ENCODE measurements around the gene COPS4. TPM values are rescaled to one million over a fixed set of nuclear protein-coding genes. Genes with fewer than 3 reads are reported as not detected.
"Not testable (repeated sequence)": the region's sequence is repeated elsewhere in the genome, so short reads cannot be mapped to it uniquely, and the experiment has no call there.

Gene COPS4
- total RNA-seq, 1 donor from 2014 or later, result 84.7 TPM

GRCh38 chr4:83023599-83023998 lies 11.4 kb upstream of the COPS4 start:
- DNase-seq (ENCODE audit: low read depth), result not testable (repeated sequence)

- no peak for DNase-seq (ENCODE audit: low read depth)
Observed at GRCh38 chr4:83024233-83024632, 10.8 kb upstream of the COPS4 start.

GRCh38 chr4:83025563-83025962 lies 9.4 kb upstream of the COPS4 start:
- DNase-seq (ENCODE audit: low read depth), result no peak

DNA sequence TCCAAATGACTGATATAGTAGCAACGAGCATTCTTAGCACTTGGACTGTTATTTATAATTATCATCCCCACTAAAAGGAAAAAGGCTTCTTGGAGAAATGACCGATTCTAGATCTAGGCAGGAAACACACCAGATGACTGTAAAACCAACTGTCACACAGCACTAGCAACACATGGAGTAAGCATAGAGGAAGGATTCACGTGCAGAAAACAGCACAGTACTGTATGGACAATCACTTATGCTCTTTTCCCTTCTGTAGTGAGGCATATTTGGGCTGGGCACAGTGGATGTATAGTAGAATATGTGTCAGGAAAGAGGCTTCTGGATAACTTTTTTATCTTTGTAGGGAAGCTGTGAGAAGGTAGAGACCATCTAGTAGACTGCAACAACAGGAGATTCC lies 6.0 kb upstream of the COPS4 start:
- DNase-seq (ENCODE audit: low read depth), result no peak

GRCh38 chr4:83029688-83030087 lies 5.3 kb upstream of the COPS4 start:
- DNase-seq (ENCODE audit: low read depth), result no peak

DNA sequence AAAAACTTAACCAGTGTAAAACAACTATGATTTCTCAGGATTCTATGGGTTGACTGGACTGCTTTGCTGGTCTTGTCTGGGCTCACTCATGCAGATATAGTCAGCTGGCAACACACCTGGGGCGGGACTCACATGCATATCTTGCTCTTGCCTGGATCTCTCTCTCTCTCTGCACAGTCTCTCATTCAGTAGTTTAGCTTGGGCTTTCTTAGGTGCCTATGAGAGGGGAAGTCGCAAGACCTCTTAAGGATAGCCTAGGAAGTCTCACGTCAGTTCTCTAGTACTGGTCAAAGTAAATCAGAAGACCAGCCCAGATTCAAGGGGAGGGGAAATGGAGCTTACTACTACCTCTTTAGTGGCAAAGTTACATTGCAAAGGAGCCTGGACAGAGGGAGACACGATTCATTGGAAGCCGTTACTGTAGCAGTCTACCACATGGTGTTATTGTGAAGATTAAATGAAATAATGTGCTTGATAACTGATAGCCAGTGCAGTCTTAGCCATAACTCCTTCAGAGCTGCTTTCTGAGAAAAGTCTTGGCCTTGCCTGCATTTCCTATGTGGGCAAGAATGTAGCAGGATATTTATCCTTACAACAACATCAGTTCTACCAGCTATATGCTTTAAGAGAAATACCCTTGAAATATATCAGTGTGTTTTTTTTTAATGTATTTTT lies 2.1 kb downstream of the COPS4 start:
- DNase-seq (ENCODE audit: low read depth), result no peak

- no peak for DNase-seq (ENCODE audit: low read depth)
Observed at GRCh38 chr4:83040269-83040668, 5.3 kb downstream of the COPS4 start.

GRCh38 chr4:83043157-83043556 lies 8.2 kb downstream of the COPS4 start:
- not testable (repeated sequence) for DNase-seq (ENCODE audit: low read depth)

DNA sequence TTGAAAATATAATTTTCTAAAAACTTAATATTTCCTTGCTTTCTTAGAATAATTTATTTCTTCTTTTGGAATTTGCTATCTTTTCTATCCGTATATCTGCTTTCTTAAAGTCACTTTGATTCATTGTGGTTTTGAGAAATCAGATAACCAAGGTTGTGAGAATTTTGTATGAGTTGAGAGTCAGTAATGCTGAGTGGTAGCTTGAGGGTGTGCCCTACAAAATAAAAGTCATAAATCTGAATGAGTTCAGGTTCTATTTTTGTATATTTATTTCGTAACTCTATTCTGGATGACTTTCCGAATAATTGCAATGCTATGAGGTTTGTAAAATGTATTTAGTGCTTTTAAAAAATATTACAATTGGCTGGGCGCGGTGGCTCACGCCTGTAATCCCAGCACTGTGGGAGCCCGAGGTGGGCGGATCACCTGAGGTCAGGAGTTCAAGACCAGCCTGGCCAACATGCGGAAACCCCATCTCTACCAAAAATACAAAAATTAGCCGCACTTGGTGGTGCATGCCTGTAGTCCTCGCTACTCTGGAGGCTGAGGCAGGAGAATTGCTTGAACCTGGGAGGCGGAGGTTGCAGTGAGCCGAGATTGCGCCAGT lies 8.9 kb downstream of the COPS4 start:
- peak; percentile 20 for DNase-seq (ENCODE audit: low read depth)

- DNase-seq (ENCODE audit: low read depth), result no peak
Observed at GRCh38 chr4:83046693-83047473, 11.9 kb downstream of the COPS4 start.

DNA sequence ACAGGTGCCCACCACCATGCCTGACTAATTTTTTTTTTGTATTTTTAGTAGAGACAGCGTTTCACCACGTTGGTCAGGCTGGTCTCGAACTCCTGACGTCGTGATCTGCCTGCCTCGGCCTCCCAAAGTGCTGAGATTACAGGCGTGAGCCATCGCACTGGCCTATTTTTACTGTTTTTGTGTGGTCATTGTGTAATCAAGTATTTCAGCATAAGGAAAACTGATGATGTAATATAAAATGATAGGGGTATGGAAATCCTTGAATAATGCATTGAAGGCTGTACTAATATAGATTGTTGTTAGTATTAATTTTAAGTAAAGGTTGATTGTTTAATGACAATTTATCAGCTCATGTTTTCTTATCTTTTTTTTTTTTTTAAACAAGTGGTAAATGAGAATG lies 13.8 kb downstream of the COPS4 start:
- DNase-seq (ENCODE audit: low read depth), result not testable (repeated sequence)

GRCh38 chr4:83054928-83055327 lies 19.9 kb downstream of the COPS4 start:
- DNase-seq (ENCODE audit: low read depth), result no peak

DNA sequence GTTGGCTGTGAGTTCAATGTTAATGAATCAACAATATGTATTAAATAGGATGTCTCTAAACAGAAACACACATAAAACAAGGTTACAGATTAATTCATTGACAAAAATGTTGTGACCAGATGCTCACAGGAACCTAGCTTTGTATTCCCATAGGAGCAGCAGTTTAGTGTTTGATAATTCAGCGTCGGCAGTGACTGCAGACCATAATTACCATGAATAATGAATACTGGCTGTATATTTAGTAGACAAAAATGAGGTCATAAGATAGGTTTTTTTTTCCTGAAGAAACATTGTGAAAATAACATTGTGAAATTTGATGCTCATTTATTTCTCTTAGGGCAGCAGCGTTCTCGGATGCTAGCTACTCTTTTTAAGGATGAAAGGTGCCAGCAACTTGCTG lies 27.8 kb downstream of the COPS4 start:
- no peak for DNase-seq (ENCODE audit: low read depth)

DNA sequence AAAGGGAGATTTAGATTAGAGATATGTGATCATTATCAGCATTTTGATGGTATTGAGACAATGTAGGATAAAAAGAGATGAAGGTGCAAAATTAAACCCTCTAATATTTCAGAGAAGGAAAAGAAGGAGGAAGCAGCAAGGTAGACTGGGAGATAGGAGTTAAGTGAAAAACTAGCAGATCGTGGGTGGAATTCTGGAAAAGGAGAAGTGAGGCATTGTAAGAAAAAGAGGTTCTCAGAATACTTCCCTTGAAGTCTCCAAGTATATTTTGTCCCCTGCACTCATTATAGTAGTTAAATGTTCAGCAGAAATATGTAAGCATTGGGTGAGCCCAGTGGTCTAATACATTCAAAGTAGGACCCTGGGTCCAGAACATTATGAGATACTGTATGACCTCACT lies 30.3 kb downstream of the COPS4 start:
- no peak for DNase-seq (ENCODE audit: low read depth)

- DNase-seq (ENCODE audit: low read depth), result no peak
Observed at GRCh38 chr4:83067058-83067639, 32.2 kb downstream of the COPS4 start.

DNA sequence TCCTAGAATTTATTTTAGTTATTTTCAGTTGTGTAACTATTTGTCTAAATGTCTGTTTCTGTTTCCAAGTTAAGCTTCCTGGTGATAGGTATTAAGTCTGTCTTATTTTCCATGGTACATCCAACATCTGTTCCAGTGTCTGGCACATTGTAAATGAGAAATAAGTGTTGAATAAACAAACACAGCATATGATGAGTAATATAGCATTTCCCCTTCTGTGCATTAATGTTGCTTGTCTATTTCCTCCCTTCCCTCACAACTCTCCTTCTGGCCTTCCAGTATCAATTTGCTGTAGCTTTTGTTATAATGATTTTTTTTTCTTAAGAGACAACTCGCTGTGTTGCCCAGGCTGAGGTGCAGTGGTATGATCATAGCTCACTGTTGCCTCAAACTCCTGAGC lies 36.1 kb downstream of the COPS4 start:
- no peak for DNase-seq (ENCODE audit: low read depth)

DNA sequence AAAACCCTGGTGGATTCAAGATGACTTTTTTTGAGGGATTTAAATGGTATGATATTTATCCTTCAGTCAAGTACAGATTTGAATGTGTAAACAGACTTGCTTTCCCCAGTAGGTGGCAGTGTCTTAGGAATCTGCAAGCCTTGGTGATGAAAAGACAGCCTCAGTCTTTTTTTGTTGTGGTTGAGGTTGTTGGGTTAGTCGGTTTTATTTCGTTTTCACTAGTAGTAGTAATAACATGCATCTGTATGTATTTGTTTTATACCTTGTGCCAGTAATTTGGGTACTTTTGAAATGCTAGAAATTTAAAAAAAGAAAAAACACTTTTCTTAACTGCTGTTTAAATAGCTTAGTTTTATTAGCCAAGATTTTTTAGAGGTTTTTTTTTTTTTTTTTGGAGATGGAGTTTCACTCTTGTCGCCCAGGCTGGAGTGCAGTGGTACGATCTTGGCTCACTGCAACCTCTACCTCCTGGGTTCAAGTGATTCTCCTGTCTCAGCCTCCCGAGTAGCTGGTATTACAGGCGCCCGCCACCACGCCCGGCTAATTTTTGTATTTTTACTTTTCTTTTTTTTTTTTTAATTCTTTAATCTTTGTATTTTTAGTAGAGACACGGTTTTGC lies 39.2 kb downstream of the COPS4 start:
- DNase-seq (ENCODE audit: low read depth), result peak; percentile 84

- DNase-seq (ENCODE audit: low read depth), result peak; percentile 35
Observed at GRCh38 chr4:83074783-83075182, 39.8 kb downstream of the COPS4 start.

- DNase-seq (ENCODE audit: low read depth), result peak; percentile 68
Observed at GRCh38 chr4:83075311-83076095, 40.5 kb downstream of the COPS4 start.

DNA sequence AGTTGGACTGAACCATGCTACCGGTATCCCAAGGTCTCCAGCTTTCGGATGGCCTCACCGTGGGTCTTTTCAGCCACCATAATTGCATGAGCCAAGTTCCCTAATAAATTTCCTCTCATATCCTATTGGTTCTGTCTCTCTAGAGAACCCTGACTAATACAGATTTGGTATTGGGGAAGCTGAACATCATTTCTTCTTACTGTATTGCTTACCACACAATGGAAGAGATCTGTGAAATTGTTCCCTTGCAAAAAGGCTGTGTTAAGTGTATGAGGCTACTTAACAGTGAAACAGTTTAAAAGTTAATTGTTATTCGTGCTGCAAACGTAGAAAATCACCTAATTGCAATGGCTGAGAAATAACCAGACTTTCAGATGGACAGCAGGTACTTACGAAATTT lies 45.6 kb downstream of the COPS4 start:
- no peak for DNase-seq (ENCODE audit: low read depth)

DNA sequence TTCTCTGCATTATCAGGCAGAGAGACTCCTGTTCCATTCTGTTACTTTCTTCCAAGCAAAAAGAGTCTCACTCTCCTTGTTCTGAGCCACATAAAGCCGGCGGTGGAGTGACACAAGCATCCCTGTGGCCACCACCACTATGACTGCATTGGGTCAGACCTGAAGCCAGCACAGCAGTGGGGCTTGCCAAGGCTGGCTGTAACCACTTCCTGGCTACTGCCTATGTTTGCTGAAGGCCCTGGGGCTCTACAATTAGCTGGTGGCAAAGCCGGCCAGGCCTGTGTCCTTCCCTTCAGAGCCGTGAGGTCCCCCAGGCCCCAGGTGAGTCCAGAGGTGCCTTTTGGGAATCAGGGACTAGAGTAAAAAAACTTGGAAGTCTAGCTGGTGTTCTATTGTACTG lies 47.8 kb downstream of the COPS4 start:
- no peak for DNase-seq (ENCODE audit: low read depth)
